Psoas muscle (tissue), 8 donors: ENCODE data around the gene ZNF804A. TPM values are rescaled to one million over a fixed set of nuclear protein-coding genes. Genes with fewer than 3 reads are reported as not detected.

Experiments
- ATAC-seq, 4 donors: fragments of 200-7000 bp; cut with Tn5 transposase; one replicate each; pipeline ENCODE4 v1.9.1; 2020; ENCODE audit warnings: moderate library complexity in 3 of 4, mild to moderate bottlenecking in 2 of 4
- DNase-seq, 2 donors: peaks; one replicate each; pipeline ENCODE4 v3.0.0-alpha.2; 2020
- H3K27ac ChIP-seq: fragments of 200-600 bp; one replicate; pipeline ENCODE4 v1.8.0; 2022
- H3K27me3 ChIP-seq, 3 donors: fragments of 200-600 bp in 1 of 3; one replicate each; pipeline versions ENCODE4 v1.6.1 to v1.8.0; 2013 to 2022; ENCODE audit warnings: low read length in 2 of 3, mild to moderate bottlenecking in 2 of 3, moderate library complexity in 1 of 3; ENCODE audit not compliant: insufficient read depth in 3 of 3
- H3K36me3 ChIP-seq, 2 donors: fragments of 200-600 bp in 1 of 2; one replicate each; pipeline versions ENCODE4 v1.6.1 to v1.8.0; 2013 to 2022; ENCODE audit warnings: low read depth in 1 of 2, mild to moderate bottlenecking in 1 of 2, moderate library complexity in 1 of 2; ENCODE audit not compliant: insufficient read depth in 1 of 2
- H3K4me1 ChIP-seq: fragments of 200-600 bp; one replicate; pipeline ENCODE4 v1.8.0; 2022
- H3K4me3 ChIP-seq: fragments of 200-600 bp; one replicate; pipeline ENCODE4 v1.8.0; 2022; ENCODE audit warnings: mild to moderate bottlenecking
- H3K9me3 ChIP-seq: fragments of 200-600 bp; one replicate; pipeline ENCODE4 v1.8.0; 2022
- WGBS, 3 donors: extraction: QIAGEN DNeasy Blood & Tissue Kit; methylation state at CpG; one replicate each; pipeline versions ENCODE4 v1.1.6 to v1.1.7; 2013; 5-methylcytosine and 5-hydroxymethylcytosine counted together
- intact Hi-C, 2 donors: fragments of 100-400 bp; cut with DNase I; formaldehyde crosslinking; loops; one replicate each; pipeline versions ENCODE4 v1.11.0 to v1.14.2; 2022
- polyA plus RNA-seq, 3 donors: library from polyadenylated mRNA; stranded (reverse); fragments of 200-250 nt; gene quantifications; one replicate each; pipeline ENCODE4 v1.2.3, GENCODE V29; 2013
- total RNA-seq, 4 donors: library from RNA; stranded (reverse); fragmentation: NEBNext Ultra II Directional in 2 of 4; extraction: Animal tissue kit (Norgen Biotek cat#: 25700) in 2 of 4; gene quantifications; one replicate each; pipeline versions ENCODE4 v1.2.1 to v1.2.4, GENCODE V29; 2021 to 2023
- TF ChIP-seq, protein P1 (sequence below): fragments of 200-600 bp; IDR thresholded peaks from one replicate; pipeline ENCODE4 v1.8.0; 2022; ENCODE audit warnings: antibody characterized with exemption
- donor health status: healthy with polysubstance abuse.
- donor health status: DM: no; HTN: no; CAD: no; lungs with moderate emphysema.
- donor health status: Bipolar disorder and iron deficiency.
- donor health status: healthy.
- donor health status: DM: yes; HTN: yes; CAD: no.
- donor health status: DM: no; HTN: no; CAD: no.
- donor health status: DM: no; HTN: no; CAD: no.
- donor health status: DM: yes; HTN: yes; CAD: no.

The ZNF804A gene
- total and polyA plus RNA-seq, 7 donors, result not detected

DNA sequence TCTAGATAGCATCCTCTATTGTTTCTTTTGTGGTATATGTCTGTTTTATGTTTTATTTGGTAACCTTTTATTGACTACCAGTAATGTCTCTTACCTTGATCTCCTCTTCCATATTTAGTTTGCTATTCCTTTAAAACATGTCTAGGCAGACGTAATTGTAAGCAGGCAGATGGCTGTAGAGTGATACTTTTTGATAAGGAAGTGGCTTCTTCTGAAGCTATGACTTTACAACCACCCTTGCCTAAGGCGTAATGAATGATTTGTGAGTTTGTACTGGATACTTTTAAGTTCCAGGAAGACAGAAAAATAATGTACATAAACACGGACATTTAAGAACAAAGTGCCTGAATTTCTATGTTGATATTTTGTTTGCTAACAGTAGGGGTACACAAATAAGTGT is 85.6 kb downstream of the ZNF804A start:
- Histone ChIP-seq H3K4me3 (no peak overlapping the region), H3K27me3 (peaks cover 0 to 2% (median 0%) of the 10 kb centered on the region in 3 donors), H3K9me3 (no peaks in the 10 kb centered on the region), H3K27ac (no peak overlapping the region), H3K36me3 (no peaks in the 10 kb centered on the region), H3K4me1 (no peaks in the 10 kb centered on the region)
- TF ChIP-seq, protein P1, sequence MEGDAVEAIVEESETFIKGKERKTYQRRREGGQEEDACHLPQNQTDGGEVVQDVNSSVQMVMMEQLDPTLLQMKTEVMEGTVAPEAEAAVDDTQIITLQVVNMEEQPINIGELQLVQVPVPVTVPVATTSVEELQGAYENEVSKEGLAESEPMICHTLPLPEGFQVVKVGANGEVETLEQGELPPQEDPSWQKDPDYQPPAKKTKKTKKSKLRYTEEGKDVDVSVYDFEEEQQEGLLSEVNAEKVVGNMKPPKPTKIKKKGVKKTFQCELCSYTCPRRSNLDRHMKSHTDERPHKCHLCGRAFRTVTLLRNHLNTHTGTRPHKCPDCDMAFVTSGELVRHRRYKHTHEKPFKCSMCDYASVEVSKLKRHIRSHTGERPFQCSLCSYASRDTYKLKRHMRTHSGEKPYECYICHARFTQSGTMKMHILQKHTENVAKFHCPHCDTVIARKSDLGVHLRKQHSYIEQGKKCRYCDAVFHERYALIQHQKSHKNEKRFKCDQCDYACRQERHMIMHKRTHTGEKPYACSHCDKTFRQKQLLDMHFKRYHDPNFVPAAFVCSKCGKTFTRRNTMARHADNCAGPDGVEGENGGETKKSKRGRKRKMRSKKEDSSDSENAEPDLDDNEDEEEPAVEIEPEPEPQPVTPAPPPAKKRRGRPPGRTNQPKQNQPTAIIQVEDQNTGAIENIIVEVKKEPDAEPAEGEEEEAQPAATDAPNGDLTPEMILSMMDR, result no peak
- ATAC-seq (no peak), DNase-seq (no peak)
- intact Hi-C loops, result no loop called here
- WGBS, 3 donors, result 51 to 66% (median 66%) methylated on average over 3 of the region's 3 CpGs

DNA sequence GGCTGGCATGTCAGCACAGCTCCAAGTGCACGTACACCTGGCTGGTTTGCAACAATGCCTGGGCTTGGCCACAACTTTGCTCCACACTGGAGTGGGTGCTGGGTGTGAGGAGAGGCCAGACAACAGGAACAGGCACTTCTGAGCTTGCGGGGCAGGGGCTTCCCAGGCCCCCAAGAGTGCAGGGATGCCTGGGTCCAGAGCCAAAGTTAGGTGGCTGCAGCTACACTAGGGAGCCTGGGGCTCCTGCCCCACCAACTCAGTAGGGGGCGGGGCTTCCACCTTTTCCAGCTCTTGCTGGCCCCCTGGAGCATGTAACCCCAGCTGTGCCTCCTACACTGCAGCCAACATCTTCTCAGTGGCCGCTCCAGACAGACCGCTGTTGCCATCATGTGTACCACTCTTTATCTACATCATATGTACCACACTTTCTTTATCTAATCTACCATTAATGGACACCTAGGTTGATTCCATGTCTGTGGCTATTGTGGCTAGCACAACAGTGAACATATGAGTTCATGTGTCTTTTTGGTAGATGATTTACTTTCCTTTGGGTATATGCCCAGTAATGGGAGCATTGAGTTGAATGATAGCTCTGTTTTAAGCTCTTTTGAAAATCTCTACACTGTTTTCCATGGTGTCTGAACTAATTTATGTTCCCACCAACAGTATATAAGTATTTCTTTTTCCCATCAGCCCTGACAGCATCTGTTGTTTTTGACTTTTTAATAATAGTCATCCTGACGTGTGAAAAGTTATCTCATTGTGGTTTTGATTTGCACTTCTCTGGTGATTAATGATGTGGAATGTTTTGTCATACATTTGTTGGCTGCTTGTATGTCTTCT is 87.9 kb downstream of the ZNF804A start:
- TF ChIP-seq, protein P1, result no peak
- no peaks in the 10 kb centered on the region for H3K36me3 ChIP-seq
- H3K27me3 ChIP-seq, result peaks cover 0 to 2% (median 0%) of the 10 kb centered on the region in 3 donors
- DNase-seq (no peak), ATAC-seq (no peak)
- H3K4me1 ChIP-seq, result no peaks in the 10 kb centered on the region
- intact Hi-C loops, result no loop called here
- 73 to 82% (median 80%) methylated on average over 6 of the region's 6 CpGs for WGBS, 3 donors
- H3K4me3 ChIP-seq, result no peak overlapping the region
- H3K9me3 ChIP-seq, result no peaks in the 10 kb centered on the region
- H3K27ac ChIP-seq, result no peak overlapping the region

DNA sequence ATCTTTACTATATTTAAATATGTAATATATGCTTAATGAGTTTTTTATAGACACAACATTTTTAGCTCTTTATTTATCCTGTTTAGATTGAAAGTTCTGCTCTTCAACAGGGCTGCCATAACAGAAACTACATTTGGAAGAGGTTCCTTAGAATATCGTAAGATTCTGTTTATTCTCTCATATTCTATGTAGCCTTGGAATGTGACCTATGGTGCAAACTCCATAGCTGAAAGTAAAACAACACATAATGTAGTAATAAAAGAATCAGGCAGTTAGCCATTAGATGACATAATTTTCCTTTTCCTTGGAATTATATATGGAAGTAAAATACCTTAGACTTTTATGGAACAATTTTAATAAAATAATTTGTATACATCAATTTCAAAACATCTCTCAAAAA is 91.3 kb downstream of the ZNF804A start:
- Histone ChIP-seq H3K27me3 (no peaks in the 10 kb centered on the region), H3K36me3 (no peaks in the 10 kb centered on the region), H3K4me3 (no peak overlapping the region), H3K4me1 (no peaks in the 10 kb centered on the region), H3K27ac (no peak overlapping the region), H3K9me3 (no peaks in the 10 kb centered on the region)
- ATAC-seq, result no peak
- intact Hi-C loops, result no loop called here
- DNase-seq, result no peak
- WGBS, 3 donors, result 74 to 85% (median 76%) methylated on average over 1 of the region's 1 CpG
- TF ChIP-seq, protein P1, result no peak

DNA sequence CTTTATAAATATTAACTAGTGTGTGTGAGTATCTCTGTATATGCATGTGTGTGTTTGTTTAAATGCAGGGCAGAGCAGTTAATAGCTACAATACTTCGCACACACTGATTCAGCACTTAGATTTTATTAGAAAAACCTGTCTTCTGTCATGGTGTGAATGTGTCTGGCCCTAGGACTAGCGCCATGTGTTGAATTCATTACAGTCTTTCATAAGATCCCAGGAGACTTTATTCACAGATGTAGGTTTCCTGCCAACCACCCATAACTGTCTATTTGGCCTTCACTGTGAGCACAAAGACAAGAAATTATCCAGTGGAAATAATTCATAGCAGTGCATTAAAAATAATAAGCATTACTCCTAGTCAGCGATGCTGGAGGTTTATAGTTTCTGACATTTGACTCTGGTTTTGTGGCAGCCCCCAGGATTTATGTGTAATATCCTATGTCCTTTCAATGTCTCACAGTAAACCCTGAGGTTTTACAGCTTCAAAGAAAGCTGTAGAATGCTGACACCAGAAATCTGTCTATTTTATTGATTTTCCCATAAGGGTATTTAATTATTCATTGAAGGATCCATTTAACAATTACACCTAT is 93.9 kb downstream of the ZNF804A start:
- TF ChIP-seq, protein P1, result no peak
- Histone ChIP-seq H3K27ac (no peak overlapping the region), H3K36me3 (no peaks in the 10 kb centered on the region), H3K4me1 (no peaks in the 10 kb centered on the region), H3K9me3 (no peaks in the 10 kb centered on the region), H3K4me3 (no peak overlapping the region), H3K27me3 (no peaks in the 10 kb centered on the region)
- ATAC-seq, result no peak
- no peak for DNase-seq
- intact Hi-C loops, result no loop called here
- 5 to 14% (median 11%) methylated on average over 3 of the region's 3 CpGs for WGBS, 3 donors
